Measurements from ENCODE around the gene SLC45A3.

DNA sequence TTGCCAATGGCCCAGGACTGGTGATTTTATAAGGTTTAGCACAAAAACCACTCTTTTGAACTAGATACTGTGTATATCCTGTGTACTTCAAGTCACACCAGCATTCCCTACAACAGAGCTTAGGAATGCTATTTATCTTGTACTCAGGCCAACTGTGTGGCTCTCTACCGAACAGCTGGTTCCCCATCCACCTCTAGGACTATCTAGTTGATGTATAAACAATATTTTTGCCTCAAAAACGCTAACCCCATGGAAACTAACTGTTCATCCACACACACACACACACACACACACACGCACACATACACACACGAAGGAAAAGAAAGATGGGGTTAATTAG is 28.7 kb upstream of the SLC45A3 start:
- TF ChIP-seq, protein P1, sequence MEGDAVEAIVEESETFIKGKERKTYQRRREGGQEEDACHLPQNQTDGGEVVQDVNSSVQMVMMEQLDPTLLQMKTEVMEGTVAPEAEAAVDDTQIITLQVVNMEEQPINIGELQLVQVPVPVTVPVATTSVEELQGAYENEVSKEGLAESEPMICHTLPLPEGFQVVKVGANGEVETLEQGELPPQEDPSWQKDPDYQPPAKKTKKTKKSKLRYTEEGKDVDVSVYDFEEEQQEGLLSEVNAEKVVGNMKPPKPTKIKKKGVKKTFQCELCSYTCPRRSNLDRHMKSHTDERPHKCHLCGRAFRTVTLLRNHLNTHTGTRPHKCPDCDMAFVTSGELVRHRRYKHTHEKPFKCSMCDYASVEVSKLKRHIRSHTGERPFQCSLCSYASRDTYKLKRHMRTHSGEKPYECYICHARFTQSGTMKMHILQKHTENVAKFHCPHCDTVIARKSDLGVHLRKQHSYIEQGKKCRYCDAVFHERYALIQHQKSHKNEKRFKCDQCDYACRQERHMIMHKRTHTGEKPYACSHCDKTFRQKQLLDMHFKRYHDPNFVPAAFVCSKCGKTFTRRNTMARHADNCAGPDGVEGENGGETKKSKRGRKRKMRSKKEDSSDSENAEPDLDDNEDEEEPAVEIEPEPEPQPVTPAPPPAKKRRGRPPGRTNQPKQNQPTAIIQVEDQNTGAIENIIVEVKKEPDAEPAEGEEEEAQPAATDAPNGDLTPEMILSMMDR (IDR thresholded peaks at IDR 0.05) = no peak
- no peak for TF ChIP-seq POLR2A (IDR thresholded peaks at IDR 0.05)

All from esophagus squamous epithelium (tissue), 4 donors.